Hippocampal formation (tissue), 2 donors: ENCODE measurements around the gene BPHL.
"Not testable (repeated sequence)": the region's sequence is repeated elsewhere in the genome, so short reads cannot be mapped to it uniquely, and the experiment has no call there.

ENCODE experiments used
- DNase-seq, 2 donors: peaks; one replicate each; lab custom pipeline; 2025; lab: John Stamatoyannopoulos, UW

The BPHL gene

GRCh38 chr6:3179945-3180344 lies 61.4 kb downstream of the BPHL start:
- not testable (repeated sequence) for DNase-seq

- no peak for DNase-seq
Measured at GRCh38 chr6:3181105-3181504, 62.6 kb downstream of the BPHL start.

GRCh38 chr6:3183066-3183465 lies 64.6 kb downstream of the BPHL start:
- DNase-seq, result no peak

- DNase-seq, result no peak
Measured at GRCh38 chr6:3186974-3187382, 68.5 kb downstream of the BPHL start.

GRCh38 chr6:3188262-3188661 lies 69.8 kb downstream of the BPHL start:
- no peak for DNase-seq

GRCh38 chr6:3189192-3189591 lies 70.7 kb downstream of the BPHL start:
- not testable (repeated sequence) for DNase-seq

- no peak for DNase-seq
Measured at GRCh38 chr6:3190056-3190455, 71.5 kb downstream of the BPHL start.

GRCh38 chr6:3190779-3191178 lies 72.3 kb downstream of the BPHL start:
- DNase-seq, result no peak

- DNase-seq, result peak in 1 of 2 donors; percentile 11
Measured at GRCh38 chr6:3193102-3193849, 74.8 kb downstream of the BPHL start.

- peak; percentile 67 to 81 for DNase-seq
Measured at GRCh38 chr6:3194535-3195419, 76.3 kb downstream of the BPHL start.

GRCh38 chr6:3195420-3195694 lies 76.8 kb downstream of the BPHL start:
- no peak for DNase-seq

- peak in 1 of 2 donors; percentile 6 for DNase-seq
Measured at GRCh38 chr6:3195695-3196497, 77.4 kb downstream of the BPHL start.

GRCh38 chr6:3196770-3197169 lies 78.3 kb downstream of the BPHL start:
- DNase-seq, result no peak

- DNase-seq, result not testable (repeated sequence)
Measured at GRCh38 chr6:3197734-3198133, 79.2 kb downstream of the BPHL start.

- DNase-seq, result no peak
Measured at GRCh38 chr6:3199382-3199781, 80.9 kb downstream of the BPHL start.

GRCh38 chr6:3200682-3201081 lies 82.2 kb downstream of the BPHL start:
- no peak for DNase-seq

- DNase-seq, result no peak
Measured at GRCh38 chr6:3201388-3201787, 82.9 kb downstream of the BPHL start.
